Gastrocnemius medialis (tissue), 4 donors: ENCODE results near the gene TAGAP. TPM values are rescaled to one million over a fixed set of nuclear protein-coding genes. Genes with fewer than 3 reads are reported as not detected.

Experiments used
- ATAC-seq, 2 donors: fragments of 150-250 bp; one replicate each; pipeline ENCODE4 v1.9.1; 2016
- DNase-seq, 2 donors: peaks; one replicate each; pipeline ENCODE4 v3.0.0-alpha.2; 2019
- H3K27ac ChIP-seq, 4 donors: fragments of 200-600 bp; sonication (generic); 1 replicate in 1 of 4; 2 replicates in 3 of 4; pipeline ENCODE4 v1.5.1; 2016 to 2018; ENCODE audit warnings: mild to moderate bottlenecking in 2 of 4, moderate library complexity in 1 of 4
- H3K27me3 ChIP-seq, 3 donors: fragments of 200-600 bp; sonication (generic) in 2 of 3; 1 replicate in 1 of 3; 2 replicates in 2 of 3; pipeline versions ENCODE4 v1.5.1 to v1.6.0; 2016 to 2019; ENCODE audit warnings: mild to moderate bottlenecking in 1 of 3, moderate library complexity in 1 of 3
- H3K36me3 ChIP-seq, 2 donors: fragments of 200-600 bp; sonication (generic) in 1 of 2; one replicate each; pipeline ENCODE4 v1.5.1; 2017 to 2018
- H3K4me1 ChIP-seq, 2 donors: fragments of 200-600 bp; sonication (generic) in 1 of 2; one replicate each; pipeline ENCODE4 v1.5.1; 2016 to 2017; ENCODE audit warnings: mild to moderate bottlenecking in 2 of 2
- H3K4me3 ChIP-seq, 4 donors: fragments of 200-600 bp; sonication (generic) in 3 of 4; 1 replicate in 1 of 4; 2 replicates in 3 of 4; pipeline ENCODE4 v1.5.1; 2016 to 2019; ENCODE audit warnings: mild to moderate bottlenecking in 2 of 4
- H3K9me3 ChIP-seq, 3 donors: fragments of 200-600 bp; sonication (generic) in 2 of 3; 1 replicate in 1 of 3; 2 replicates in 2 of 3; pipeline ENCODE4 v1.5.1; 2016 to 2019
- CTCF ChIP-seq, 5 experiments: fragments of 450-650 bp in 3 of 5; fragments of 200-600 bp in 2 of 5; sonication (generic) in 2 of 5; IDR thresholded peaks in 4 of 5; conservative IDR thresholded peaks in 1 of 5; 1 replicate in 4 of 5; 2 replicates in 1 of 5; pipeline ENCODE4 v1.5.1; 2016 to 2019; ENCODE audit warnings: antibody characterized with exemption in 5 of 5, mild to moderate bottlenecking in 3 of 5, moderate library complexity in 3 of 5
- POLR2A ChIP-seq, 2 donors: fragments of 450-650 bp; IDR thresholded peaks; one replicate each; pipeline ENCODE4 v1.6.1; 2017; ENCODE audit warnings: antibody characterized with exemption in 2 of 2, mild to moderate bottlenecking in 2 of 2, moderate library complexity in 2 of 2
- in situ Hi-C, 4 donors: fragments of 200-750 bp; cut with MboI; loops; one replicate each; pipeline versions ENCODE4 v1.15.0 to v1.8.0; 2017; ENCODE audit warnings: low sequenced_read_pairs in 4 of 4
- intact Hi-C: fragments of 100-400 bp; cut with DNase I; formaldehyde crosslinking; loops from one replicate; pipeline ENCODE4 v1.15.1; 2023; ENCODE audit warnings: low total_unique reads
- total RNA-seq, 4 donors: library from RNA; depleted of rRNA; stranded (reverse); fragments of >200 nt; gene quantifications; one replicate each; pipeline versions ENCODE4 v1.1.0 to v1.2.3, GENCODE V29; 2016

The TAGAP gene
- total RNA-seq, 4 donors from 2014 or later, result 0.25 to 0.44 TPM; not detected in 2

- H3K9me3 ChIP-seq, result no peaks in the 10 kb centered on the region
- DNase-seq (no peak), ATAC-seq (no peak)
- TF ChIP-seq POLR2A (IDR thresholded peaks at IDR 0.05) (no peak), CTCF (IDR thresholded peaks at IDR 0.05 in 4 of 5, conservative IDR thresholded peaks at IDR 0.05 in 1 of 5) (no peak)
- no peaks in the 10 kb centered on the region for H3K4me1 ChIP-seq
- H3K36me3 ChIP-seq, result no peaks in the 10 kb centered on the region
- in situ Hi-C loops, result no loop called here
- intact Hi-C loops, result no loop called here
- no peak overlapping the region for H3K4me3 ChIP-seq
- H3K27me3 ChIP-seq, result no peaks in the 10 kb centered on the region
- no peak overlapping the region for H3K27ac ChIP-seq
Measured at GRCh38 chr6:159067334-159067733, 22.5 kb upstream of the TAGAP start.

GRCh38 chr6:159066483-159066882 is 21.7 kb upstream of the TAGAP start:
- Histone ChIP-seq H3K4me1 (no peaks in the 10 kb centered on the region), H3K27me3 (no peaks in the 10 kb centered on the region), H3K9me3 (no peaks in the 10 kb centered on the region), H3K4me3 (no peak overlapping the region), H3K27ac (no peak overlapping the region), H3K36me3 (no peaks in the 10 kb centered on the region)
- intact Hi-C loops, result no loop called here
- no peak for ATAC-seq
- no peak for TF ChIP-seq POLR2A (IDR thresholded peaks at IDR 0.05)
- TF ChIP-seq CTCF (IDR thresholded peaks at IDR 0.05 in 4 of 5, conservative IDR thresholded peaks at IDR 0.05 in 1 of 5), result no peak
- DNase-seq, result no peak
- in situ Hi-C loops, result no loop called here

- Histone ChIP-seq H3K27me3 (no peaks in the 10 kb centered on the region), H3K27ac (no peak overlapping the region), H3K4me3 (no peak overlapping the region), H3K9me3 (no peaks in the 10 kb centered on the region), H3K36me3 (no peaks in the 10 kb centered on the region), H3K4me1 (no peaks in the 10 kb centered on the region)
- intact Hi-C loops (no loop called here), in situ Hi-C loops (no loop called here)
- no peak for DNase-seq
- TF ChIP-seq CTCF (IDR thresholded peaks at IDR 0.05 in 4 of 5, conservative IDR thresholded peaks at IDR 0.05 in 1 of 5), result no peak
- no peak for TF ChIP-seq POLR2A (IDR thresholded peaks at IDR 0.05)
- ATAC-seq, result no peak
Measured at GRCh38 chr6:159065759-159066329, 21.1 kb upstream of the TAGAP start.

- H3K36me3 ChIP-seq, result no peaks in the 10 kb centered on the region
- no peak overlapping the region for H3K4me3 ChIP-seq
- DNase-seq (no peak), ATAC-seq (no peak)
- in situ Hi-C loops (no loop called here), intact Hi-C loops (no loop called here)
- TF ChIP-seq POLR2A (IDR thresholded peaks at IDR 0.05) (no peak), CTCF (IDR thresholded peaks at IDR 0.05 in 4 of 5, conservative IDR thresholded peaks at IDR 0.05 in 1 of 5) (no peak)
- no peaks in the 10 kb centered on the region for H3K9me3 ChIP-seq
- no peak overlapping the region for H3K27ac ChIP-seq
- no peaks in the 10 kb centered on the region for H3K4me1 ChIP-seq
- no peaks in the 10 kb centered on the region for H3K27me3 ChIP-seq
Measured at GRCh38 chr6:159065091-159065490, 20.3 kb upstream of the TAGAP start.

- in situ Hi-C loops, result no loop called here
- Histone ChIP-seq H3K9me3 (no peaks in the 10 kb centered on the region), H3K4me1 (no peaks in the 10 kb centered on the region), H3K27ac (no peak overlapping the region), H3K4me3 (no peak overlapping the region), H3K36me3 (no peaks in the 10 kb centered on the region), H3K27me3 (no peaks in the 10 kb centered on the region)
- ATAC-seq (no peak), DNase-seq (no peak)
- TF ChIP-seq CTCF (IDR thresholded peaks at IDR 0.05 in 4 of 5, conservative IDR thresholded peaks at IDR 0.05 in 1 of 5), result no peak
- no peak for TF ChIP-seq POLR2A (IDR thresholded peaks at IDR 0.05)
- intact Hi-C loops, result no loop called here
Measured at GRCh38 chr6:159064477-159064876, 19.7 kb upstream of the TAGAP start.
